ENCODE results near the gene MAD1L1. TPM values are rescaled to one million over a fixed set of nuclear protein-coding genes. Genes with fewer than 3 reads are reported as not detected.
"Not testable (repeated sequence)": the region's sequence is repeated elsewhere in the genome, so short reads cannot be mapped to it uniquely, and the experiment has no call there.

MAD1L1 gene
- polyA plus RNA-seq, 3 donors from 2014 or later = 85.0 to 166 (median 97.0) TPM

GRCh38 chr7:2059964-2060700 is 172.6 kb downstream of the MAD1L1 start:
- Mint-ChIP-seq H3K36me3 (peaks cover 0 to 17% (median 14%) of the 10 kb centered on the region in 3 donors), H3K27me3 (ENCODE audit: low read depth in 3 of 3) (peaks cover 3 to 7% (median 5%) of the 10 kb centered on the region in 3 donors), H3K27ac (peak overlapping the region in 1 of 6 donors; percentile 9), H3K4me1 (peaks cover 0 to 3% of the 10 kb centered on the region in 2 donors), H3K9me3 (peaks cover 0 to 2% (median 0%) of the 10 kb centered on the region in 6 donors), H3K4me3 (no peak overlapping the region)
- DNase-seq = no peak

- H3K27ac Mint-ChIP-seq, H3K4me3 Mint-ChIP-seq, H3K9me3 Mint-ChIP-seq: not testable (repeated sequence)
These were observed 174.5 kb downstream of the MAD1L1 start for GRCh38 chr7:2058246-2058645.

GRCh38 chr7:2055956-2056355 is 176.8 kb downstream of the MAD1L1 start:
- DNase-seq = no peak
- peaks cover 7 to 9% (median 9%) of the 10 kb centered on the region in 3 donors for H3K27me3 Mint-ChIP-seq (ENCODE audit: low read depth in 3 of 3)
- H3K4me3 Mint-ChIP-seq = no peak overlapping the region
- no peak overlapping the region for H3K27ac Mint-ChIP-seq
- H3K36me3 Mint-ChIP-seq = peaks cover 3 to 16% (median 14%) of the 10 kb centered on the region in 3 donors
- H3K9me3 Mint-ChIP-seq = peaks cover 0 to 2% (median 0%) of the 10 kb centered on the region in 6 donors
- H3K4me1 Mint-ChIP-seq = peaks cover 2 to 3% of the 10 kb centered on the region in 2 donors

More at GRCh38 chr7:2058246-2058645, 174.5 kb downstream of the MAD1L1 start:
- peaks cover 3 to 18% (median 16%) of the 10 kb centered on the region in 3 donors for H3K36me3 Mint-ChIP-seq
- DNase-seq; H3K4me1 Mint-ChIP-seq; H3K27me3 Mint-ChIP-seq (ENCODE audit: low read depth in 3 of 3): not testable (repeated sequence)

GRCh38 chr7:2054927-2055326 is 177.8 kb downstream of the MAD1L1 start:
- DNase-seq = no peak
- H3K36me3 Mint-ChIP-seq = peaks cover 3 to 12% (median 11%) of the 10 kb centered on the region in 3 donors
- peaks cover 0 to 2% (median 0%) of the 10 kb centered on the region in 6 donors for H3K9me3 Mint-ChIP-seq
- no peak overlapping the region for H3K4me3 Mint-ChIP-seq
- peaks cover 11 to 12% of the 10 kb centered on the region in 2 donors for H3K4me1 Mint-ChIP-seq
- H3K27ac Mint-ChIP-seq = no peak overlapping the region
- H3K27me3 Mint-ChIP-seq (ENCODE audit: low read depth in 3 of 3) = peaks cover 16 to 19% (median 16%) of the 10 kb centered on the region in 3 donors

GRCh38 chr7:2053395-2053794 is 179.3 kb downstream of the MAD1L1 start:
- no peak overlapping the region for H3K27ac Mint-ChIP-seq
- H3K36me3 Mint-ChIP-seq = peaks cover 3 to 11% (median 7%) of the 10 kb centered on the region in 3 donors
- H3K27me3 Mint-ChIP-seq (ENCODE audit: low read depth in 3 of 3) = peaks cover 26 to 34% (median 28%) of the 10 kb centered on the region in 3 donors
- peaks cover 26 to 28% of the 10 kb centered on the region in 2 donors for H3K4me1 Mint-ChIP-seq
- no peak overlapping the region for H3K4me3 Mint-ChIP-seq
- no peak for DNase-seq
- no peaks in the 10 kb centered on the region for H3K9me3 Mint-ChIP-seq

- H3K36me3 Mint-ChIP-seq = peaks cover 3 to 13% (median 7%) of the 10 kb centered on the region in 3 donors
- DNase-seq = no peak
- no peaks in the 10 kb centered on the region for H3K9me3 Mint-ChIP-seq
- H3K4me3 Mint-ChIP-seq = no peak overlapping the region
- H3K27ac Mint-ChIP-seq = no peak overlapping the region
- peaks cover 33 to 36% (median 34%) of the 10 kb centered on the region in 3 donors for H3K27me3 Mint-ChIP-seq (ENCODE audit: low read depth in 3 of 3)
- H3K4me1 Mint-ChIP-seq = peaks cover 33 to 35% of the 10 kb centered on the region in 2 donors
These were observed 180.1 kb downstream of the MAD1L1 start for GRCh38 chr7:2052657-2053048.

GRCh38 chr7:2051707-2052656 is 180.8 kb downstream of the MAD1L1 start:
- H3K36me3 Mint-ChIP-seq = peaks cover 3 to 16% (median 7%) of the 10 kb centered on the region in 3 donors
- H3K4me3 Mint-ChIP-seq = no peak overlapping the region
- peaks cover 37 to 41% of the 10 kb centered on the region in 2 donors for H3K4me1 Mint-ChIP-seq
- no peak for DNase-seq
- no peaks in the 10 kb centered on the region for H3K9me3 Mint-ChIP-seq
- H3K27me3 Mint-ChIP-seq (ENCODE audit: low read depth in 3 of 3) = peaks cover 35 to 42% (median 38%) of the 10 kb centered on the region in 3 donors
- H3K27ac Mint-ChIP-seq = peak overlapping the region in 1 of 6 donors; percentile 64

DNA sequence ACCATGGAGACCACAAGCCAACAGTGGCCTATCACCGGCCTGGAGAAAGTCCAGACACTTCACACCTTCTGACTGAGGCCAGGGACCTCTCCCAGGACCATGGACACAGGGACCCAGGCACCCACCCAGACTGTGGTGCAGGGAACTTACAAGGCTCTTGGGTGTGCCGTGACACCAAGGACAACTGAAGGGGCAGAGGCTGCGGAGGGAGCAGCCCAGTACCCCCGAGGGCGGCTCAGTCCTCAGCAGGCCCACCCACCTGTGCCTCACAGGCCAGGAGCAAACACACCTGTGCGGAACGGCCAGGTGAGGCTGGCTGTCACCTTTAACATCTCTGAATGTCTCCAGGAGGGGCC is 182.3 kb downstream of the MAD1L1 start:
- H3K27me3 Mint-ChIP-seq (ENCODE audit: low read depth in 3 of 3) = peaks cover 34 to 42% (median 40%) of the 10 kb centered on the region in 3 donors
- H3K4me1 Mint-ChIP-seq = peaks cover 37 to 41% of the 10 kb centered on the region in 2 donors
- H3K9me3 Mint-ChIP-seq = no peaks in the 10 kb centered on the region
- H3K4me3 Mint-ChIP-seq = peak overlapping the region in 3 of 5 donors; percentile 18 to 76 (median 55)
- peaks cover 3 to 9% (median 7%) of the 10 kb centered on the region in 3 donors for H3K36me3 Mint-ChIP-seq
- peak overlapping the region; percentile 70 to 92 (median 86) for H3K27ac Mint-ChIP-seq
- DNase-seq = no peak

- H3K27ac Mint-ChIP-seq = peak overlapping the region; percentile 82 to 97 (median 92)
- H3K36me3 Mint-ChIP-seq = peaks cover 3 to 9% (median 6%) of the 10 kb centered on the region in 3 donors
- H3K27me3 Mint-ChIP-seq (ENCODE audit: low read depth in 3 of 3) = peaks cover 35 to 45% (median 41%) of the 10 kb centered on the region in 3 donors
- no peaks in the 10 kb centered on the region for H3K9me3 Mint-ChIP-seq
- peaks cover 43 to 45% of the 10 kb centered on the region in 2 donors for H3K4me1 Mint-ChIP-seq
- DNase-seq = peak; percentile 82 to 86 (median 86)
- peak overlapping the region; percentile 59 to 76 (median 64) for H3K4me3 Mint-ChIP-seq
These were observed 182.8 kb downstream of the MAD1L1 start for GRCh38 chr7:2049782-2050510.

DNA sequence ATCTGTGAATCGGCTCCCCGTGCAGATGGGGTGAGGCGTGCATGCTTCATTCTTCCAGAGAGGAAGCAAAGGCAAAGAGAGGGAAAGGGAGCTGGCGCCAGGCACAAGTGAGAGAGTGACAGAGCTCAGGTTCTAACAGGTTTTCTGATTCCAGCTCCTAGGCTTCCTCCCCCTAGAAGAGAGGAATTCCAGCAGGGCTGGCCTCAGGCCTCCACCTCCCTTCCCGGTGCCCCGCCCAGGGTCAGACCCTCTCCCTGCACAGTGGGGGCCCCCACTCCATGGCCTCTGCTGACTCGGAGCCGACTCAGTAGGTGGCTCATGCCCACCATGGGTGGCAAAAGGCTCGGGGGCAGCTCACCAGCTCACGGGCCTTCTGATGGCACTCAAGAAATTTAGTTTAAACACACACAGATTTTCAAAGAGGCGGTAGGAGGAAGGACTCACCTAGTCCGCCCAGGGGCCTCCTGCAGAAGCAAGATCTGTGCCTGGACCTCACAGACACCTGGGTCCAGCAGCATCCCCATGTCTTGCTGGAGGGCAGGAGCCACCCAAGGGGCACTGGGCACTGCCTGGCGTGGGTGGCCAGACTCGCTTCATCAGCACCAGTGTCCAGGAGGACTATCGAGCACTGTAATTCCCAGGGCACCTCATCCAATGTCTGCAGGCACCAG is 183.5 kb downstream of the MAD1L1 start:
- Mint-ChIP-seq H3K9me3 (no peaks in the 10 kb centered on the region), H3K27me3 (ENCODE audit: low read depth in 3 of 3) (peaks cover 35 to 50% (median 41%) of the 10 kb centered on the region in 3 donors), H3K4me3 (peak overlapping the region; percentile 61 to 76 (median 64)), H3K27ac (peak overlapping the region; percentile 82 to 97 (median 92)), H3K4me1 (peaks cover 50 to 52% of the 10 kb centered on the region in 2 donors), H3K36me3 (peaks cover 1 to 7% (median 3%) of the 10 kb centered on the region in 3 donors)
- no peak for DNase-seq

DNA sequence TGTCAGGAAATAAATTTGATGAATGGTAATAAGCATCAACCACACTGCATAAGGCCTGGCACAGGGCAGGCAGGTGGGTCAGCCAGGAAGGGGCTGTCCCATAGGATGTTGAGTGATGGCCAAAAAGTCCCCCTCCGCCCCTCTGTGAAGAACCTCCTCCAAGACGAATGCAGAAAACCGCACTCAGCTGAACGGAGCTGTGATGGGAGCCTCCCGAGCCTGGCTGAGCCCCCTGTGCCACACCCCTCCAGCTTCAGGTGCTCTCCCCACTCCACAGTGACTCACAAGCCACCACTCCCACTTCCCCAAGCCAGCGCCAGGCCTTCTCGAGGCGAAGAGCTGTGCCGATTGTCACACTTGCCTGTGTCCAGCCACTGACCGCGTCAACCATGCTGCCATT is 184.2 kb downstream of the MAD1L1 start:
- Mint-ChIP-seq H3K4me1 (peaks cover 52 to 55% of the 10 kb centered on the region in 2 donors), H3K9me3 (no peaks in the 10 kb centered on the region), H3K4me3 (peak overlapping the region in 2 of 5 donors; percentile 46 to 61), H3K36me3 (peaks cover 0 to 5% (median 3%) of the 10 kb centered on the region in 3 donors), H3K27me3 (ENCODE audit: low read depth in 3 of 3) (peaks cover 35 to 50% (median 45%) of the 10 kb centered on the region in 3 donors), H3K27ac (peak overlapping the region in 3 of 6 donors; percentile 51 to 92 (median 83))
- no peak for DNase-seq

- Mint-ChIP-seq H3K36me3 (peaks cover 0 to 9% (median 4%) of the 10 kb centered on the region in 3 donors), H3K27me3 (ENCODE audit: low read depth in 3 of 3) (peaks cover 34 to 49% (median 46%) of the 10 kb centered on the region in 3 donors), H3K4me3 (peak overlapping the region in 2 of 5 donors; percentile 5 to 30), H3K4me1 (peaks cover 53 to 55% of the 10 kb centered on the region in 2 donors), H3K9me3 (no peaks in the 10 kb centered on the region), H3K27ac (peak overlapping the region in 1 of 6 donors; percentile 83)
- DNase-seq = no peak
These were observed 184.7 kb downstream of the MAD1L1 start for GRCh38 chr7:2048006-2048405.
